GM12875 (cell line): ENCODE results near the gene SLU7.

Experiments
- H3K4me3 ChIP-seq: one replicate; pipeline ENCODE4 v1.5.1; 2011; ENCODE audit warnings: low read depth, low read length, control low read depth
- TF ChIP-seq, protein P1 (sequence below): IDR thresholded peaks from 2 replicates; pipeline ENCODE4 v1.5.1; 2011; ENCODE audit warnings: low read depth, mild to moderate bottlenecking, control low read depth, inconsistent platforms, low read length, moderate library complexity, borderline replicate concordance; ENCODE audit not compliant: insufficient read depth

The SLU7 gene

DNA sequence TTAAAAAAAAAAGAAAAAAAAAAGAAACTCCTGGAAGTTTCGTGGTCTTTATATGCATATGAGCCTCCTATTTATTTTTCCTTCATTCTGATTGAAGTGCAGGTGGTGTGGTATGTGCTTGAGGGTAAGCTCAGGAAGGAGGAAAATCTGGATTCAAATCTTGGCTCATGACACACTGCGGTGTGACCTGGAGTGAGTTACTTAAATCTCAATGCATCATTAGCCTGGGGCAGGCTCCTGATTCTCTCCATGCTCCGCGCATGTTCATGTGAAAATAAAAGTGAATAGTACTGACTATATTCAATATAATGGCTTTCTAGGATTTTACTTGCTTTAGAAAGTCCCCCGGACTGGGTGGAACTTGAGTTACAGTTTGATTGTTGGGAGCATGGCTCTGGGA is 38.4 kb upstream of the SLU7 start:
- H3K4me3 ChIP-seq = no peak overlapping the region
- TF ChIP-seq, protein P1, sequence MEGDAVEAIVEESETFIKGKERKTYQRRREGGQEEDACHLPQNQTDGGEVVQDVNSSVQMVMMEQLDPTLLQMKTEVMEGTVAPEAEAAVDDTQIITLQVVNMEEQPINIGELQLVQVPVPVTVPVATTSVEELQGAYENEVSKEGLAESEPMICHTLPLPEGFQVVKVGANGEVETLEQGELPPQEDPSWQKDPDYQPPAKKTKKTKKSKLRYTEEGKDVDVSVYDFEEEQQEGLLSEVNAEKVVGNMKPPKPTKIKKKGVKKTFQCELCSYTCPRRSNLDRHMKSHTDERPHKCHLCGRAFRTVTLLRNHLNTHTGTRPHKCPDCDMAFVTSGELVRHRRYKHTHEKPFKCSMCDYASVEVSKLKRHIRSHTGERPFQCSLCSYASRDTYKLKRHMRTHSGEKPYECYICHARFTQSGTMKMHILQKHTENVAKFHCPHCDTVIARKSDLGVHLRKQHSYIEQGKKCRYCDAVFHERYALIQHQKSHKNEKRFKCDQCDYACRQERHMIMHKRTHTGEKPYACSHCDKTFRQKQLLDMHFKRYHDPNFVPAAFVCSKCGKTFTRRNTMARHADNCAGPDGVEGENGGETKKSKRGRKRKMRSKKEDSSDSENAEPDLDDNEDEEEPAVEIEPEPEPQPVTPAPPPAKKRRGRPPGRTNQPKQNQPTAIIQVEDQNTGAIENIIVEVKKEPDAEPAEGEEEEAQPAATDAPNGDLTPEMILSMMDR = no peak

DNA sequence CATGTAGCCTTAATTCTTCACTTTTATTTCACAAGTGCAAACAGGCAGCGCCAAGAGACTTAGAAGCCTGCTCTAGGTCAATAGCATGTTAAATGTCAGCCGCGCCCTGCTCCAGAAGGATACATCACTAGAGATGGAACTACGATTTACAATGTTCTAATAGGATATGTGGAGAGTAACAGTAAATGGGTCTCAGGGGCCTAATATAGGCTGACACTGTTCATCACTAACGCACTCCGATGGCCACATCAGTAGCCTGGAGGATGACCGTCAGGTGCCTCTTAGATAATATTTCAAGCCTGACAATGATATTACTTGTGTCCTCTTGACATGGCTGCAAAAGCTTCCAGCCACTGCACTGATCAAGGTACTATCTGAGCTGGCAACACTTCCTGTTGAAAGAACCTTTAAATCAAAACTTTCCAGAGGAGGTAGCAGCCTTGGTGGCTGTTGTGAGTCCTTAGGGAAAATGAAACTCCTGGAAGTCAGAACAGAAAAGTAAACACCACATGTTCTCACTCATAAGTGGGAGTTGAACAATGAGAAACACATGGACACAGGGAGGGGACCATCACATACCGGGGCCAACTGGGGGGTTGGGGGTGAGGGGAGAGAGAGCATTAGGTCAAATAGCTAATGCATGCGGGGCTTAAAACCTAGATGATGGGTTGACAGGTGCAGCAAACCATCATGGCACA is 37.7 kb upstream of the SLU7 start:
- no peak overlapping the region for H3K4me3 ChIP-seq
- TF ChIP-seq, protein P1 = no peak

DNA sequence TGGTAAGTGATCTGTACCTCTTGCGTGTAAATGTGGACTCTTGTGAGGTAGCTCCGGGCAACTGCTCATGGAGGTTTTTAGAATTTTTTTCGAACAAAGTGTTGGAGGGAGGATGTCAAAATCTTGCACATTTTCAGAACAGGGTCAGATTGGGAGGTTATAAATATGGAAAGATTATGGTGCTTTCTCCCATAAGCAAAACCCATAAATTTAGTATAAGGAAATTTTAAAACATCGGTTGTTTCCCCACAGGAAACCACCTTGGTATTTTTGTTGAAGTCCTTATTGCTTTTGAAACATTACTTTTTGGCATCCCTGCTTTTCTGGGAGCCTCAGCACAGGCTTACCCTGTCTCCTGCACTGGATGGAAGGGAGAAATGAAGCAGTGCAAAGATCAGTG is 36.7 kb upstream of the SLU7 start:
- TF ChIP-seq, protein P1 = no peak
- H3K4me3 ChIP-seq = no peak overlapping the region

DNA sequence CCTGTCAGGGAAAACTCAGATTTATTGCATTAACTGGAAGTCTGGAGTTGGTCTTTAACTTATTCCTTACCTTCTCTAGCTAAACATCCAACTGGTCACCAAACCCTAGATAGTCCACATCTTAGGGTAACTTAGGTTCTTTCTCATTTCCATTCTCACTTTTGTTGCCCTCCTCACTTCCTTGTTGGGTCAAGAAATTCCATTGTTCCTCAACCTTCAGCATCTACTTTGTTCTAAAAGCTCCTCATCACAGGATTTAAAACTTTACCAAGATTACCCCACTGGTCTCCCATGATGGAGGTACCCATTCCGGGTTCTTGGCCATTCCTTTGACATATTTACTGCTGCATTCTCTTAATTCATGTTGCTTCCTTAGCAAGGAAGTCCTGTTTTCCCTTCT is 34.9 kb upstream of the SLU7 start:
- TF ChIP-seq, protein P1 = no peak
- no peak overlapping the region for H3K4me3 ChIP-seq

DNA sequence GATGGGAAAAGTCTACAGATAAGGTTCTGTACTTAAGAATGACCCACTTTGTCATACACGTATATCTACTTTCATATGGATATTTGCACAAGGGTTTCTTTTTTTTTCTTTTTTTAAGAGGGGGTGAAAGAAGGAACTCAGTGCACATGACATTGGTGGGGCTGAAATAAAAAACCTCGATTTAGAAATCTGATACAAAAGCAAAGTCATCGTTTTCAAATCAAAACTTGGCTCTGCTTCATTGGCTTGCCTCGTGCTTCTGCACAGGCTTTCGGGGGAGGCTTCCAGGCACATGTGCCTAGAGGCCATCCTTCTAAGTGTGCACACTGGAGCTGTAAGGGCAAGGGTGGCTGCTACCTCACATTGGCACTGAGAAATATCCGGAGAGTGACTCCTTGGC is 33.9 kb upstream of the SLU7 start:
- no peak overlapping the region for H3K4me3 ChIP-seq
- TF ChIP-seq, protein P1 = no peak

DNA sequence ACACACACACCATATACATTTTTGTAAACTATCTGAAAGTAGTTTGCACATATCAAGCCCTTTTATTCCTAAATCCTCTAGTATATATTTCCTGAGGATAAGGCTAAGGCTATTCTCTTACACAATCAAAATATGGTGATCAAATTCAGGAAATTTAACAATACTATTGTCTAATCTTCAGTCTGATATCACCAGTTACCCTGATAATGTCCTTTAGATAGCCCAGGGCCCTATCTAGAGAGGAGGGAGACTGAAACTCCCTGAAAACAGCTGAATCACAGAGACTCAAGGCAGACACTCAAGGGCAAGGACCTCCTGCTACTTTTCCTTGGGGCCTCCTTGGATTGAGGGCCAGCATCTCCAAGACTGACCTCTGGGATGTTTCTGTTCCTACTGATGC is 33.2 kb upstream of the SLU7 start:
- no peak overlapping the region for H3K4me3 ChIP-seq
- TF ChIP-seq, protein P1 = no peak

DNA sequence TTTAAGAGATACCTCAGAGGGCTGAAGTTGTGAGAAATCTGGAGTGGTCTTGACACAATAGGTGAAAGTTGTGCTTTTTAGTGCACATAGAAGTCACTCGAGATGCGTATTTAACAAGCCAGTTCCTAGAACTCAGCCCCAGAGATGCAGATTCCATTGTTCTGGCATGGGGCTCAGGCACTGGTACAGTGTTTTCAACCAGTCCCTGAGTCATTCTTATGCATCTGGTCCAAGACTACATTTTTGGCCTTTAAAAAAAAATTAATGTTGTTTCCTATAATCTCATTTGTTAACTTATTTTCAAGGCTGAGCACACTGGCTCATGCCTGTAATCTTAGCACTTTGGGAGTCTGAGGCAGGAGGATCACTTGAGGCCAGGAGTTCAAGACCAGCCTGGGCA is 32.4 kb upstream of the SLU7 start:
- TF ChIP-seq, protein P1 = no peak
- no peak overlapping the region for H3K4me3 ChIP-seq
